COLO668 (cell line): ENCODE results near the gene GPX1.
"Not testable (repeated sequence)": the region's sequence is repeated elsewhere in the genome, so short reads cannot be mapped to it uniquely, and the experiment has no call there.

Source experiments
- DNase-seq: peaks from one replicate; lab custom pipeline; 2025; ENCODE audit not compliant: unreplicated experiment; lab: John Stamatoyannopoulos, UW

GPX1 gene

DNA sequence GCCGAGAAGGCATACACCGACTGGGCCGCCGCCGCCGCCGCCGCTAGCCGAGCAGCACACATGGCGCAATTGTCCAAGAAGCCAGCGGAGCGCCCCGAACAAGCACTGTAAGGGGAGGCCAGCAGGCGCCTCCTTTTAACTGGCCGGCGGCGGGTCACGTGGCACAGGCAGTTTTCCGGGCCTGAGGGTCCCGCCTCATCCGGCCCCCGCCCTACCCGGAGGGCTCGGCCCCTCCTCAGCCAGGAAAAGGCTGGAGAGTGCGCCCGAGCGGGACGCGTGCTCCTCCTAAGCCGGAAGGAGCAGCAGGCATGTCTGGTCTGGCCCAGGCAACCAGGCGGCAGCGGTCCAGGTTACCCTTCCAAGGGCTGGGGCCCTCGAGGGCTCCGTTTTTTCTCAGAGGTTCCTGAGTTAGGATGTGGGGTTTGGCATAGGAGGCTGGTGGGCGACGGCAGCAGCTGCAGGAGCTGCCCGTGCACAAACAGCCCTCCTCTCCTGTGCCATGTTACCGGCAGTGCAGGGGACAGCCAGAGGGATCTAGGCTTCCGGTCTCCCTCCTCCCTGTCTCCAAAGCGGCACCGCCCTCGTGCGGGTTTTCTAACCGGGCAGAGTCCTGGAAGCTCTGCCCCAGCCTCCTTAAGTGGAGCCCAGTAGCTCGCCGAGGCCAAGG is at the start of gene GPX1:
TSS of gene GPX1 (minus strand) at position 137 of the 667 bp plus-strand sequence. CDS start at position 62, 75 bp downstream.
- peak; percentile 93 for DNase-seq

DNA sequence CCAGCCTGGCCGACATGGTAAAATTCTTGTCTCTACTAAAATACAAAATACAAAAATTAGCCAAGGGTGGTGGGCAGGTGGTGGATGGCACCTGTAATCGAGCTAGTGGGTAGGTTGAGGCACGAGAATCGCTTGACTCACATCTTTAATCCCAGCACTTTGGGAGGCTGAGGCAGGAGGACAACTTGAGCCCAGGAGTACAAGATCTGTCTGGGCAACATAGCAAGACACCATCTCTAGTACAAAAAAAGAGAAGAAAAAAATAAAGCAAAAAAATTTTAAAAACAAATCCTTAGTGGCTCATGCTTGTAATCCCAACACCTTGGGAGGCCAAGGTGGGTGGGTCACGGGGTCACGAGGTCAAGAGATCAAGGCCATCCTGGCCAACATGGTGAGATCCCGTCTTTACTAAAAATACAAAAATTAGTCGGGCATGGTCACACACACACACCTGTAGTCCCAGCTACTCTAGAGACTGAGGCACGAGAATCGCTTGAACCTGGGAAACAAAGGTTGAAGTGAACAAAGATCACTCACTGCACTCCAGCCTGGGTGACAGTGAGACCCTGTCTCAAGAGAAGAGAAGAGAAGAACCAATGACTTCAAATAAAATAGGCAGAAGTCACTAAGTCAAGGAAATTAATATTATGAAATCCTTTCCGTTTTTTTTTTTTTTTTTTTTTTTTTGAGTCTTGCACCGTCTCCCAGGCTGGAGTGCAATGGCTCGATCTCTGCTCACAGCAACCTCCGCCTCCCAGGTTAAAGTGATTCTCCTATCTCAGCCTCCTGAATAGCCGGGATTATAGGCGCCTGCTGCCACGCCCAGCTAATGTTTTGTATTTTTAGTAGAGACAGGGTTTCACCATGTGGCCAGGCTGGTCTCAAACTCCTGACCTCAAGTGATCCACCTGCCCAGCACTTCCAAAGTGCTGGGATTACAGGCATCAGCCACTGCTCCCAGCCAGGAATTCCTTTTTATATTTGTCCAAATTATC is 48.7 kb upstream of the GPX1 start:
- DNase-seq = no peak

DNA sequence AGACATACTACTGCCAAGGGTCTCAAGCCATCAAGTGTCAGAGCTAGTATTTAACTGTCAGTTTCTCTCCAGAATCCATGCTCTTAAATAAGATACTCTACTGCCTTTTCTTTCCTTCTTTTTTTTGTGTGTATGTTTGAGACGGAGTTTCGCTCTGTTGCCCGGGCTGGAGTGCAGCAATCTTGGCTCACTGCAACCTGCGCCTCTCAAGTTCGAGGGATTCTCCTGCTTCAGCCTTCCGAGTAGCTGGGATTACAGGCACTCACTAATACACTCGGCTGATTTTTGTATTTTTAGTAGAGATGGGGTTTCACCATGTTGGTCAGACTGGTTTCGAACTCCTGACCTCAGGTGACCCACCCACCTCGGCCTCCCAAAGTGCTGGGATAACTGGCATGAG is 47.4 kb upstream of the GPX1 start:
- DNase-seq = not testable (repeated sequence)

DNA sequence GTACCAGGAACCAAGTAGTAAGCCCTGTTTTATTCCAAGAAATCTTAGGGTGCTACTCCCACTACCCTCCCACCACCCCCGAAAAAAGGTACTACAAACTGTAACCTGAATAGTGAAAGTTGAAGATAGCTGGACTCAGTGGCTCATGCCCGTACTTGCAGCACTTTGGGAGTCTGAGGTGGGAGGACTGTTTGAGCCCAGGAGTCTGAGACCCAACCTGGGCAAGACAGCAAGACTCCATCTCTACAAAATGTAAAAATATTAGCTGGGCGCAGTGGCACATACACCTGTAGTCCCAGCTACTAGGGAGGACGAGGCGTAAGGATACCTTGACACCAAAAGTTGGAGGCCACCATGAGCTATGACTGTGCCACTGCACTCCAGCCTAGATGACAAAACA is 45.7 kb upstream of the GPX1 start:
- DNase-seq = no peak

DNA sequence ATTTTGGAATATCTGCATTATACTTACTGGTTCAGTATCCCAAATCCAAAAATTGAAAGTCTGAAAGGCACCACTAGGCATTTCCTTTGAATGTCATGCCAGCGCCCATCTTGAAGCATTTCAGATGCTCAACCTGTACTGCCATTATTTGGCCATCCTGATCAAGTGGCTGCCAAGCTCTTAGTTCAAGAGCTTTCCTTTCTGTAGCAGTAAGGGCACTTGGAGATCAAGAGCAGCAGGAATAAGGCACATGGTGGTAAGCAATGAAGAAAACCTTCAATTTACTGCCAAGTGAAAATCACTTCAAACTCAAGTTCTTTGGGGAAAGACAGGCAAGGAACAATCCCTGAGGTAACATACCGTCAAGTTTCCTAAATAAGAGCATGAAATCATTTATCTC is 43.6 kb upstream of the GPX1 start:
- no peak for DNase-seq

DNA sequence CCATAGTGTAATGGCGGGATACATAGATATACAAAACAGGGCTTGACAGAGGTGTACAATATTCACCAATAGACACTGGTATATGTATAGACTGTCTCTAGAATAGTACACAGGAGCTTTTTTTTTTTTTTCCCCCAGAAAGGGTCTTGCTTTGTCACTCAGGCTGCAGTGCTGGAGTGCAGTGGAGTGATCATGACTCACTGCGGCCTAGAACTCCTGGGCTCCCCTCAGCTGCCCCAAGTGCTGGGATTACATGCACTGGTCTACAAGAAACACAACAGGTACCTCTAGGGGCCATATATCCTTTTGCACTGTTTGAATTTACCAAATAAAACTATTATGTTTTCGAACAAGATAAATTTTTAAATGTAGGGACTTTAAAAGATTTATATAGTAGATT is 41.3 kb upstream of the GPX1 start:
- no peak for DNase-seq

DNA sequence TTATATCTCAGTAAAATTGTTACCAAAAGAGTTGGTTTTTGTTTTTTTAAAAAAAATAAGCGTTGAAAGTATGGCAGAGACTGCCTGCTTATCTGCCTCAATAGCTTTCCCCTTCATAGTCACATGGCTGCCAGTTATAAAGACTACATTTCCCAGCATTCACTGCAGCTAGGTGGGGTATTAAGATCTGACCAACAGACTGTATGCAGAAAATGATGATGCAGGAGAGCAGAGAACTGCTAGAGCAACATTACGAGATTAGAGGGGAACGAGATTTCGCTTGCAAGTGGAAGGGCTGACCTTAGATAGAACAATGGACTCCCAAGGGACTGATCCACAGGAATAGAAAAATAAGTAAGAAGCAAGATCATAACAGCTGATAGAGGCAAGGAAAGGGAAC is 39.3 kb upstream of the GPX1 start:
- DNase-seq = no peak

DNA sequence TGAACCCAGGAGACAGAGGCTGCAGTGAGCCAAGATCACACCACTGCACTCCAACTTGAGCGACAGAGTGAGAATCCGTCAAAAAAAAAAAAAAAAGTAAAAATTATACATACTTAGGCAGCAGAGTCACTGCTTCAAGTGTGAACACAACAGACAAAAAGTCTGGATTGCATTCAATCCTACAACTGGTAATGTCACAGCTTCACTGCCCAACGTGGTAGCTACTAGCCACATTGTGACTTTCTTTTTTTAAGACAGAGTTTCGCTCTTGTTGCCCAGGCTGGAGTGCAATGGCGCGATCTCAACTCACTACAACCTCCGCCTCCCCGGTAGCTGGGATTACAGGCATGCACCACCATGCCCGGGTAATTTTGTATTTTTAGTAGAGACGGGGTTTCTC is 33.2 kb upstream of the GPX1 start:
- DNase-seq = not testable (repeated sequence)

DNA sequence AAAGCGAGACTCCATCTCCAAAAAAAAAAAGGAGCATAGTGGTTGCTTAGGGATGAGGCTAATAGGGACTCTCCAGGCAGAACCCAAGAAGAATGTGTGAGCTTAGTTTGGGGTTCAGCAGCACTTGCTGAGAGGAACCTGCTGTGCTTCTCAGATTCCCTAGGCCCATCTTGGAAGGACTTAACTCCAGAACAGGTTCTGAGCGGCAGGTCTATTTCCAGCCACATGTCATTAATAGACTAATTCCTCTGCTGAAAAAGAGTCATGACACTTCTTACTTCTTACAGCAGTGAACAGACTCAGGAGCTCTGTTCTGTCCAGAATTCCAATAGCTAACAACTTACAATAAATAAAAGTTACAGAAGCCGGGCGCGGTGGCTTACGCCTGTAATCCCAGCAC is 31.1 kb upstream of the GPX1 start:
- no peak for DNase-seq

DNA sequence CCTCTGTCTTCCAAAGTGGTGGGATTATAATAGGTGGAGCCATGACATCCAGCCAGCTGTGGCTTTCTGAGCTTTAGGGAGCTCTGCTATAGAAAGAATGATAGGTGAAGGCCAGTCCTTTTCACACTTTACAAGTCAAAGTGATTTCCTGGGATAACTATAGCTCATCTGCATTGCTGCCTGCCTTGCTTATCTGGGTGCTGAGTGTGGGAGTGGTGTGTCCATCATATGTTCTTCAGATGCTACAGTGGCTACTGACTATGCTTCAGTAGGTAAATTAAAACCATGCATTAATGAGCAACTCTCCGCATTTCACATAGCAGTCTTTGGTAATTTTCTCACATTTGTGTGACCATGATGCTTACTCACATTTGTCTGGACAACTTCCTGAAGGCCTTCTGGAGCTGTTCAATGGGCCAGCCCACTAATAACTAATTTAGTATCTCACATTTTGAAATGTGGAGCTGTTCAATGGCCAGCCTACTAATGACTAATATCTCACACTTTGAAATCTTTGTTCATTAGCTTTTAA is 30.2 kb upstream of the GPX1 start:
- DNase-seq = no peak

DNA sequence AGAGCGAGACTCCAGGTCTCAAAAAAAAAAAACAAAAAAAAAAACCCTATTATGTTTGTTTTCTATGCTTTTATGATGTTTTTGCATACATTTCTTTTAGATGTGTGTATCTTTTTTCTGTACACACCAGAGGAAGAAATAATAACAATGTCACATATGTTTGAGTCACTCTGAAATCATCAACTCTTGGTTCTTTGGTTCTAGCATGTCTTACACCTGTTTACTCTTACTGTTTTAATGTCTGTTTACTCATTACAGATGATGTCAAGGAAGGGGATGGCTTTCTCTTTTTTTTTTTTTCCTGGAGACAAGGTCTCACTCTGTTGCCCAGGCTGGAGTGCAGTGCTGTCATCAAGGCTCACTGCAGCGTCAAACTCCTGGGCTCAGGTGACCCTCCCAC is 29.6 kb upstream of the GPX1 start:
- no peak for DNase-seq

DNA sequence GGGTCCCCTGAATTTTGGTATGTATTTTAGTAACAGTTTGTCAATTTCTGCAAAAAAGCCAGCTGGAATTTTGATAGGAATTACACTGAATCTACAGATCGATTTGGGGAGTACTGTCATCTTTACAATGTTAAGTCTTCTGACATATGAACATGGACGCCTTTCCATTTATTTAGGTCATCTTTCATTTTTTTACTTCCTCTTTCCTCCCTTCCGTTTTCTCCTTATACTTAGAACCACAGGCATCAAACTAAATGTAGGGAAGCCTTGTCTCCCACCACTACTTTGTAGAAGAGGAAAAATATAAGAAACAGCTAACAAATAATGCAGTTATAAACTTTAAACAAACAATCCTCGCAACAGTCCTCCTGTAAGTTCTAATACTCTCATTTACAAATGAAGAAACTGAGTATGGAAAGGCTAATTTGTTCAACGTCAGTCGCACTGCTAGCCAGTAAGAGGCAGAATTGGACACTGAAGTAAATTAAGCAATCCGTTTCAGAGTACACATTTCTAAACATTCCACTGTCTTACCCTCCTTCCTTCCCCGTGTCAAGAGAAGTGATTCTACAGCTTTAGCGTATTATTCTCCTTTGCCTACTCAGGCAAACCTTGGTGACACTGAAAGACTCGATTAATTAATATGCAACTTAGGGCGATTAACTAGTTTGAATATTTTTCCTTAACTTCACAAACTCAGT is 28.1 kb upstream of the GPX1 start:
- no peak for DNase-seq

DNA sequence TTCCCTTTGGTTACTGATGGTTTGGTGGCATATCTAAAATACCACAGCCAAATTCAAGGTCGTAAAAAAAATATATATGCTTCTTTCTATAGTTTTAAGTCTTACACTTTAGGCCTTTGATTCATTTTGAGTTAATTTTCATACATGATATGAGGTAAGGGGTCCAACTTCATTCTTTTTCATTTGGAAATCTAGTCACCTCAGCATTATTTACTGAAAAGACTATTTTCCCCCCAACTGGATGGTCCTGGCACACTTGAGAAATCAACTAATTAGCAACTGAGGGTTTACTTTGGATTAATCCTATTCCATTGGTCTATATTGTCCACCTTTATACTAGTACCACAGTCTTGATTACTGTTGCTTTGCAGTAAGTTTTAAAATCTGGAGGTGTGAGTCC is 27.5 kb upstream of the GPX1 start:
- no peak for DNase-seq

DNA sequence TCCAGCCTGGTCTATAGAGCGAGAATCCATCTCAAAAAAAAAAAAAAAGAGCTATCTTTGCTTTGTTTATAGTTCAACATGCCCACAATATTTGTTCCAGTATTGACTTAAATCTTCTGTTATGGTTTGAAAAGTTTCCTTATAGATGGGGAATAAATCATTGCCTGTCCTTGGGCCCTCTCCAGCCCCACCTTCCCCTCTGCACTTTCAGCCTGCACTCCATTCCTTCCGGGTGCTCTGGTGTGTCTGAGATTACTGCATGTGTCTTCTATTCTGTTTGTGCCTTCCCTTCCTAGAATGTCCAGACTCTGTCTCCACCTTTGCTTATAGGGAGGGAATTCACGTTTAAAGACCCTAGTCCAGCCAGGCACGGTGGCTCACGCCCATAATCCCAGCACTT is 25.2 kb upstream of the GPX1 start:
- DNase-seq = no peak

DNA sequence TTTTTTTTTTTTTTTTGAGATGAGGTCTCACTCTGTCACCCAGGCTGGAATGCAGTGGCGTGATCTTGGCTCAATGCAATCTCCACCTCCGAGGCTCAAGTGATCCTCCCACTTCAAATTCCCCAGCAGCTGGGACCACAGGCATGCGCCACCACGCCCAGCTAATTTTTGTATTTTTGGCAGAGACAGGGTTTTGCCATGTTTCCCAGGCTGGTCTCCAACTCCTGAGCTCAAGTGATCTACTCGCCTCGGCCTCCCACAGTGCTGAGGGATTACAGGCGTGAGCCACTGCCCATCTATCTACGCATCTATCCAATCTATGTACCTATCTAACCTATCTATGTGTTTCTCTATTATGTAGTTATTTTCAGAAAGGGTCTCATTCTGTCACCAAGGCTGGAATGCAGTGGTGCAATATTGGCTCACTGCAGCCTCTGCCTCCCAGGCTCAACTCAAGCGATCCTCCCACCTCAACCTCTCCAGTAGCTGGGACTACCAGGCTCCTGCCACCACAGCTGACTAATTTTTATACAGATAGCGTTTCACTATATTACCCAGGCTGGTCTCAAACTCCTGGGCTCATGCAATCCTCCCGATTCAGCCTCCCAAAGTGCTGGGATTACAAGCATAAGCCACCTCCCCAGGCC is 20.2 kb upstream of the GPX1 start:
- DNase-seq = no peak

DNA sequence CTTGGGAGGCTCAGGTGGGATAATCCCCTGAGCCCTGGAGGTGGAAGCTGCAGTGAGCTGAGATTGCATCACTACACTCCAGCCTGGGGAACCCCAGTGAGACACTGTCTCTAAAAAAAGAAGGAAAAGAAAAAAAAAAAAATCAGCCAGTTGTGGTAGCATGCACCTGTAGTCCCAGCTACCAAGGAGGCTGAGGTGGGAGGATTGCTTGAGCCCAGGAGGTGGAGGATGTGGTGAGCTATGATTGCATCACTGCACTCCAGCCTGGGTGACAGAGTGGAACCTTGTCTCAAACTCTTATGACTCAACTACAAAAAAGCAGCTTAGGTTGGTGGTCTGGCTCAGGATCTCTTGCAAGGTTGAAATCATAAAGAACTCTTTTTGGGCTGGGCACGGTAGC is 19.3 kb upstream of the GPX1 start:
- no peak for DNase-seq

DNA sequence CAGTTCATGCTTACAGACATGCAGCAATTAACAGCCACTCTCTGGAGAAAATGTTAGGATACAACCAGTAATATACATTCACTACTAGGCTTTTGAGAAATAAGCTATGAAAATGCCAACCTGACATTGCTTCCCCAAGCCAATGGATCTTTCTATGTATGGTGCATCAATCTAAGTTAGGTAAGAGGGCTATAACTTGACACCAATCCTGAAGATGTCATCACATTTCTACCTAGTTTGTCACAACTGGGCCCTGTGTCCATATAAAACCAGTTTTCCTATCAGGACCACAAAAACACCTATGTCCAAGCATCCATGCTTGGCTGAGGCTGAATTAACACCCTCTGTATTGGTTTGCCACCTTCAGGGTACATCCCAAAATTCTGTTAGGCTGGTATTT is 13.8 kb upstream of the GPX1 start:
- no peak for DNase-seq

DNA sequence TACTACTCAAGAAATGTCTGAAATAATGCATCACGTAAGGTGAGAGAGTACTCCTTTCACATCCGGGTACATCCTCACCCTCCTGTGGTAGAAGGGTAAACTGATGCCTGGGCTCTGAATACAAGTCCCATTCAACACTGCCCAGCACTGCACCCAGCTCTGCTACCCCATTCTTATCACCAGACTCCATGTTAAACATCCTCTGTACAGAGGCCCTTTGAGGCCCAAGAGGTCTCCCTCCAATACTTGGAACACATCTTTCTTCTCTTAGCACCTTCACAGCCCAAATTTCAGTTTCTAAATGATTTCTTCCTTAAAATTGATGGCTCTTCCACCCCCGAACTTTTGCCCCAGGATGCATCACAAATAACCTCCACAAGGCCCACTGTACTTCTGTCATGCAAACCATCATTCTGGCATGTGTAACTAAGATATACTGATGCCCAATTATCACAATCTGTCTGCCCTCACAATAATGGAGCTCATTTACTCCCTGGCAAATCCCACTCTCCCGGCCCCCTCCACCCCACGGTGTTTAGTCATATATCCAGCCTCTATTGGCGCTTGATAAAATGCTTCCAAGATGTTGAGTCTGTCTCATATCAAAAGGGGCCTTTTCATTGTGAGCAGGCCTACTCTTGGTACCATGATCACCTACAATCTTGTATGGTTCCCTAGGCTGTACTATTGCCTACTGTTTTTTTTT is 12.6 kb upstream of the GPX1 start:
- no peak for DNase-seq

DNA sequence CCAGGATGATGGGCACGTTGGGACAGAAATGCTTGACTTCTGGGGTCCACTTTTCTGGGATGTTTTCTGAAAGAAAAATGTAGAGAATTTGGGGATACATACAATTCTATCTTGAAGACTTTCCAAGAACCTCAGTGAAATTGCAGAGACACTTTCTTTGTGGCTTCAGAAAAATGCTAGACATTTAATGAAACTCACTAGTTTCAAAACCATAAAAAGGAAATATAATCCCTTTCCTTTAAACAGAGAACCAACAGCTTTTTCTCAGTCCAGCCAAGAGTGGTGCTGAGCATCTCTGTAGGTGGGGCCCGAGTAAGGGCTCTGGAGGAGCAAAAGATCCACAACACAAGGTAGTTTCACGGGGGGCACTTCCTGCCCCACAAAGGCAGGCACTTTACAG is 4.4 kb upstream of the GPX1 start:
- no peak for DNase-seq

DNA sequence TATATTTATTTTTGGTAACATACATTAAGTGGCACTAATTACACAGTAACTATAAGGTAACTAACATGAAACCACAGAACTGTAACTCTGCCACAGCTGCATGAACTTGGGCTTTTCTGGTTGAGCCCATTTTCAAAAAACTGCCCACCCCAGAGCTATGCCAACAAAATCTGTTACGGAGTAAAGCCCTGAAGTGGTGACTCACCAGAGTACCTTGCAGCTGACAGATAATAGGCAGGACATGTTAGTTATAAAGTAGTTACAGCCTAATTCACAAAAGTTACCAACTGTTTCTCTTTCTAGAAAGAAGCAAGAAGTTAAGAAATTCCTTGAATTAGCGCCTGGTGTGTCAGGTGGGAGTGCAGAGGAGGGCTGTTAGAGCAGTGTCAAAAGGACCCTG is 1.5 kb upstream of the GPX1 start:
- no peak for DNase-seq

DNA sequence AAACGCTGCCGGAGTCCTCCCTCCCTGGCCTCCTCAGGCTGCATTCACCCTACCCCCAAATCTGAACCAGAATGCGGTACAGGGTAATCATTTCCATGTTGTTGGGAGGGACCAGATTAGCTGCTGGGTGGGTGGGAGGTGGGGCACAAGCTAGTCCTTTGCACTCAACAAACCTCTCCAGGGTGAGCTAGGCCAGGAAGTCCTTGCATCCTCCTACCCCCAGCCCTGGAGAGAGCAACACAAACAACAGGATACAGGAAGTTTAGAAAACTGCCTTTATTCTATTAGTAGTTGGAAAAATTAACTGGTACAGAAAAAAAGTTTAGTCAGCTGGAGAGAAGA is 702 bp upstream of the GPX1 start:
- DNase-seq = no peak
